Endothelial cell of umbilical vein (primary cell): ENCODE measurements around the gene TNS4. TPM values are rescaled to one million over a fixed set of nuclear protein-coding genes. Genes with fewer than 3 reads are reported as not detected.

Experiments used
- BruUV-seq: library from RNA; stranded (reverse); fragments of 400-500 nt; replicated peaks from 2 replicates; lab custom pipeline; 2021; lab: Mats Ljungman, UMichigan
- CTCF ChIA-PET: fragments of 300-600, 350-600 bp; sonication (Branson Sonifier 250); formaldehyde crosslinking; loops from one replicate; lab custom pipeline; 2021; ENCODE audit warnings: antibody characterized with exemption, inconsistent platforms; lab: Charles Lee
- POLR2A ChIA-PET: fragments of 300-600, 350-600 bp; sonication (Branson Sonifier 250); formaldehyde crosslinking; loops from one replicate; lab custom pipeline; 2021; ENCODE audit warnings: antibody characterized with exemption, inconsistent platforms; lab: Charles Lee
- DNase-seq: peaks from one replicate; pipeline ENCODE4 v3.0.0-alpha.2; 2011; ENCODE audit warnings: low read depth, low spot score
- FAIRE-seq: peaks from 2 replicates; lab custom pipeline; 2011; peaks lifted over from hg19 to GRCh38; lab: Jason Lieb, UNC
- H2AFZ ChIP-seq: 2 replicates; pipeline ENCODE4 v1.6.0; 2012; ENCODE audit warnings: low read depth, low read length, control low read depth, inconsistent platforms
- H3K27ac ChIP-seq: 2 replicates; pipeline ENCODE4 v1.5.1; 2011; ENCODE audit warnings: low read depth, mild to moderate bottlenecking, control low read depth, low read length, moderate library complexity; ENCODE audit not compliant: insufficient read depth
- H3K27me3 ChIP-seq, 2 experiments: 2 replicates each; pipeline versions ENCODE4 v1.6.0 to v1.6.1; 2011; ENCODE audit warnings: low read length in 2 of 2, mixed read lengths in 1 of 2; ENCODE audit not compliant: control insufficient read depth in 2 of 2, insufficient read depth in 2 of 2
- H3K36me3 ChIP-seq, 2 experiments: 2 replicates in 1 of 2; 3 replicates in 1 of 2; pipeline ENCODE4 v1.5.1; 2011; ENCODE audit warnings: low read length in 2 of 2, mild to moderate bottlenecking in 1 of 2, moderate library complexity in 1 of 2; ENCODE audit not compliant: control insufficient read depth in 2 of 2, insufficient read depth in 2 of 2; ENCODE audit errors: extremely low read depth in 1 of 2
- H3K4me1 ChIP-seq: 3 replicates; pipeline ENCODE4 v1.5.1; 2011; ENCODE audit warnings: mild to moderate bottlenecking, low read length; ENCODE audit not compliant: control insufficient read depth, insufficient read depth; ENCODE audit errors: extremely low read depth
- H3K4me2 ChIP-seq: 2 replicates; pipeline ENCODE4 v1.6.1; 2011; ENCODE audit warnings: low read length, control low read depth, mixed read lengths; ENCODE audit not compliant: insufficient read depth
- H3K4me3 ChIP-seq, 3 experiments: fragments of 200-600 bp in 1 of 3; sonication (generic), shearing (Covaris generic) in 1 of 3; replicated peaks in 1 of 3; 2 replicates each; pipeline ENCODE4 v1.5.1; 2011 to 2016; ENCODE audit warnings: control low read depth in 3 of 3, low read length in 3 of 3, mild to moderate bottlenecking in 2 of 3, inconsistent platforms in 1 of 3, low read depth in 1 of 3, moderate library complexity in 1 of 3; ENCODE audit not compliant: insufficient read depth in 1 of 3
- H3K79me2 ChIP-seq: 2 replicates; pipeline ENCODE4 v1.6.0; 2012; ENCODE audit warnings: low read length, inconsistent platforms; ENCODE audit not compliant: control insufficient read depth, insufficient read depth
- H3K9ac ChIP-seq: replicated peaks from 2 replicates; pipeline ENCODE3; 2011; ENCODE audit warnings: low read length, control low read depth; ENCODE audit not compliant: insufficient read depth; ENCODE audit errors: extremely low read depth
- H3K9me1 ChIP-seq: replicated peaks from 3 replicates; pipeline ENCODE4 v1.6.0; 2011; ENCODE audit warnings: mild to moderate bottlenecking, low read length; ENCODE audit not compliant: control insufficient read depth, insufficient read depth; ENCODE audit errors: extremely low read depth
- H3K9me3 ChIP-seq: replicated peaks from 2 replicates; pipeline ENCODE4 v1.5.1; 2012; ENCODE audit warnings: low read length, inconsistent platforms; ENCODE audit not compliant: control insufficient read depth, insufficient read depth
- H4K20me1 ChIP-seq: replicated peaks from 2 replicates; pipeline ENCODE3; 2011; ENCODE audit warnings: mild to moderate bottlenecking, low read length; ENCODE audit not compliant: control insufficient read depth, insufficient read depth; ENCODE audit errors: extremely low read depth
- EZH2 ChIP-seq: IDR thresholded peaks from 2 replicates; pipeline ENCODE4 v1.6.1; 2012; ENCODE audit warnings: borderline replicate concordance, low read depth, mild to moderate bottlenecking, moderate library complexity, low read length, inconsistent platforms; ENCODE audit not compliant: severe bottlenecking
- FOS ChIP-seq: IDR thresholded peaks from 2 replicates; pipeline ENCODE4 v1.6.1; 2011; ENCODE audit warnings: mild to moderate bottlenecking, low read length, moderate library complexity, borderline replicate concordance; ENCODE audit not compliant: insufficient read depth
- GATA2 ChIP-seq: IDR thresholded peaks from 2 replicates; pipeline ENCODE4 v1.7.0; 2011; ENCODE audit warnings: low read depth, mild to moderate bottlenecking, moderate library complexity, mixed read lengths, low read length; ENCODE audit not compliant: insufficient read length, insufficient read depth
- JUN ChIP-seq: IDR thresholded peaks from 2 replicates; pipeline ENCODE4 v1.6.1; 2011; ENCODE audit warnings: borderline replicate concordance, low read depth; ENCODE audit not compliant: insufficient read length, insufficient read depth
- MYC ChIP-seq: IDR thresholded peaks from one replicate; pipeline ENCODE4 v1.6.1; 2011; ENCODE audit warnings: mild to moderate bottlenecking, low read depth, low read length
- POLR2AphosphoS5 ChIP-seq: IDR thresholded peaks from 2 replicates; pipeline ENCODE4 v1.6.1; 2012; ENCODE audit warnings: low read depth, mild to moderate bottlenecking, control low read depth, low read length, moderate library complexity; ENCODE audit not compliant: insufficient read depth
- dilution Hi-C: fragments of 300-500 bp; cut with MboI; formaldehyde crosslinking; loops from one replicate; pipeline ENCODE4 v1.15.0; 2019; ENCODE audit warnings: low sequenced_read_pairs; ENCODE audit not compliant: extremely low pct_ligation_motif_present
- intact Hi-C: fragments of 100-400 bp; cut with micrococcal nuclease; formaldehyde crosslinking; loops from one replicate; pipeline ENCODE4 v1.10.0; 2022
- polyA plus RNA-seq, 4 experiments: library from polyadenylated mRNA; depleted of rRNA in 3 of 4; stranded (reverse) in 3 of 4; unstranded in 1 of 4; fragments of >200 nt; gene quantifications; 2 replicates each; pipeline versions ENCODE4 v1.2.1 to v1.2.3, GENCODE V29; 2011 to 2012; ENCODE audit warnings: missing spikeins in 1 of 4
- total RNA-seq: library from RNA; stranded (reverse); gene quantifications from 2 replicates; pipeline ENCODE4 v1.2.3, GENCODE V29; 2021
- TF ChIP-seq, protein P1 (sequence below): IDR thresholded peaks from 2 replicates; pipeline ENCODE4 v1.6.1; 2011; ENCODE audit not compliant: insufficient read depth, insufficient read length

Gene TNS4
- total and polyA plus RNA-seq, 2 donors (not counting 3 experiments of a cell fraction or from before 2014, with no cell fraction given) = not detected

DNA sequence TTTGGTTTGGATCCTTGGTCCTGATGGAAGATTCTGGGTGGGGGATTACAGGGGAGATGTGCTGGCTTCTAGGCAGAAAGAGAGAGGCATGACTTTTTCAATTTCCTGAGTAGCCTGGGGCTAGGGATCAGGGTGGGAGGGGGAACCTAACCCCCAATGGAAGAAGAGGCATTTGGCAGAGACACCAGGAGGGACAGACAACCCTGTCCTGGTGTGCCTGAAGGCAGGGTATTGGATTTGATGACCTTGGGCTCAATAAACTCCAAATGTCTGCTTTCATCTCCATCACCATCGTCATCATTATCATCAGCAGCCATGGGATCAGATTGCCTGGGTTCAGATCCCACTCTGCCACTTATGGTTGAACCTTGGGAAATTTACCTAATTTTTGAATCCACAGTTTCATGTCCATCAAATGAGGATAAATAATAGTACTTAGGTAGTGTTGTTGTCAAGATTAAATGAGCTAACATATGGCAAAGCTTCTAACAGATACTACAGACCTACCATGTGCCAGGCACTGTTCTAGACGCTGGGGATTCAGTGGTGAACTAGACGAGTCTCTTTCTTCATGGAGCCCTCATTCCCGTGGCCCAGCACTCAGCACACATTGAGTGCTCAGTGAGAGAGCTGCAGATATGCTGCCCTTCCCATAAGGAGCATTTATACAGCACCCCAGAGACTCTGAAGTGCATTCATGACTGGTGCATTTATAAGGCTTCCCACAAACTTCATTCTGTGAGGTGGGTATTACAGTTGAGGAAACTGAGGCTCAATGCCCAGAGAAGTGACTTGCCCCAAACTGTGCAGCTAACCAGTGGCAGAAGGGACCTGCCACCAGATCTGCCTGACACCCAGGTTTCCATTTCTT is 31.4 kb downstream of the TNS4 start:
- Histone ChIP-seq H3K4me1 (no peaks in the 10 kb centered on the region), H3K4me3 (no peak overlapping the region), H3K36me3 (no peaks in the 10 kb centered on the region), H3K9me1 (no peaks in the 10 kb centered on the region), H3K9me3 (no peaks in the 10 kb centered on the region), H3K79me2 (no peaks in the 10 kb centered on the region), H3K9ac (no peak overlapping the region), H3K27ac (no peak overlapping the region), H3K4me2 (no peak overlapping the region), H3K27me3 (peaks cover 0 to 10% of the 10 kb centered on the region in 2 experiments), H4K20me1 (no peaks in the 10 kb centered on the region), H2AFZ (no peak overlapping the region)
- DNase-seq = no peak
- ChIA-PET POLR2A (no interaction called here), CTCF (interaction anchor here (1.0 kb wide), 1 partner anchor 90 kb away, joined by 4 read pairs; no protein-coding TSS in a partner anchor)
- FAIRE-seq = no peak
- TF ChIP-seq, protein P1, sequence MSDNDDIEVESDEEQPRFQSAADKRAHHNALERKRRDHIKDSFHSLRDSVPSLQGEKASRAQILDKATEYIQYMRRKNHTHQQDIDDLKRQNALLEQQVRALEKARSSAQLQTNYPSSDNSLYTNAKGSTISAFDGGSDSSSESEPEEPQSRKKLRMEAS = no peak
- no peak for TF ChIP-seq POLR2AphosphoS5
- TF ChIP-seq MYC = no peak
- no peak for TF ChIP-seq JUN
- no peak for TF ChIP-seq EZH2
- TF ChIP-seq FOS = no peak
- TF ChIP-seq GATA2 = no peak
- intact Hi-C loops = no loop called here
- dilution Hi-C loops = no loop called here
- BruUV-seq = no TSS peak
